ENCODE results near the gene CABP2. TPM values are rescaled to one million over a fixed set of nuclear protein-coding genes. Genes with fewer than 3 reads are reported as not detected.

The CABP2 gene
- total and polyA plus RNA-seq, 10 of the 15 experiments (the other 5 are each of a cell fraction or from before 2014, with no cell fraction given): not detected

GRCh38 chr11:67520856-67521824 lies 2.1 kb downstream of the CABP2 start (continued):
- TF ChIP-seq TCF3 (IDR thresholded peaks at IDR 0.05; ENCODE audit: borderline replicate concordance, insufficient read depth, low read depth, low read length) (no peak), SMAD1 (IDR thresholded peaks at IDR 0.05; ENCODE audit: low read depth, partially characterized antibody) (no peak), SREBF1 (IDR thresholded peaks at IDR 0.05; ENCODE audit: low read length) (no peak), TARDBP (IDR thresholded peaks at IDR 0.05; ENCODE audit: borderline replicate concordance) (no peak), CHD4 (IDR thresholded peaks at IDR 0.05) (no peak), ZNF207 (IDR thresholded peaks at IDR 0.05; ENCODE audit: borderline replicate concordance) (no peak), EZH2 (IDR thresholded peaks at IDR 0.05; ENCODE audit: borderline replicate concordance, control insufficient read depth, low read depth, low read length) (no peak)
- TF ChIP-seq, protein P1, sequence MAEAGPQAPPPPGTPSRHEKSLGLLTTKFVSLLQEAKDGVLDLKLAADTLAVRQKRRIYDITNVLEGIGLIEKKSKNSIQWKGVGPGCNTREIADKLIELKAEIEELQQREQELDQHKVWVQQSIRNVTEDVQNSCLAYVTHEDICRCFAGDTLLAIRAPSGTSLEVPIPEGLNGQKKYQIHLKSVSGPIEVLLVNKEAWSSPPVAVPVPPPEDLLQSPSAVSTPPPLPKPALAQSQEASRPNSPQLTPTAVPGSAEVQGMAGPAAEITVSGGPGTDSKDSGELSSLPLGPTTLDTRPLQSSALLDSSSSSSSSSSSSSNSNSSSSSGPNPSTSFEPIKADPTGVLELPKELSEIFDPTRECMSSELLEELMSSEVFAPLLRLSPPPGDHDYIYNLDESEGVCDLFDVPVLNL (IDR thresholded peaks at IDR 0.05; ENCODE audit: low read depth, low read length): no peak

GRCh38 chr11:67519726-67520125 lies 3.5 kb downstream of the CABP2 start:
- ChIA-PET SMC1A (ENCODE audit: uncharacterized antibody, unreplicated experiment) (no interaction called here), CTCF (interaction anchor here (1.3 to 1.6 kb wide), 2 partner anchors 140 to 168 kb away, joined by 3 read pairs; no protein-coding TSS in a partner anchor), POLR2A (no interaction called here), RAD21 (ENCODE audit: unreplicated experiment) (no interaction called here)
- BruUV-seq (replicated peaks): no TSS peak
- Histone ChIP-seq H4K20me1 (ENCODE audit: control insufficient read depth, insufficient read depth) (no peaks in the 10 kb centered on the region), H3K27me3 (replicated peaks in 1 of 2; ENCODE audit: control insufficient read depth in 2 of 2, insufficient read depth in 2 of 2, low read length in 1 of 2) (no peaks in the 10 kb centered on the region; a peak in 1 of 4 replicates), H3K9me3 (replicated peaks; ENCODE audit: control insufficient read depth, insufficient read depth, low read length) (no peaks in the 10 kb centered on the region), H3K4me1 (ENCODE audit: control insufficient read depth, insufficient read depth, low read length) (no peaks in the 10 kb centered on the region), H3K4me2 (ENCODE audit: control insufficient read depth, insufficient read depth) (no peak overlapping the region), H3K27ac (ENCODE audit: control insufficient read depth, insufficient read depth) (no peak overlapping the region), H3K9ac (ENCODE audit: control insufficient read depth, insufficient read depth, low read length) (no peak overlapping the region), H3K4me3 (no peak overlapping the region), H3K79me2 (ENCODE audit: control insufficient read depth, insufficient read depth, low read length) (no peaks in the 10 kb centered on the region), H3K36me3 (ENCODE audit: control insufficient read depth in 2 of 2, insufficient read depth in 2 of 2, low read length in 1 of 2) (no peaks in the 10 kb centered on the region), H2AFZ (ENCODE audit: control insufficient read depth, low read depth, low read length) (no peak overlapping the region)
- intact Hi-C loops (cut with micrococcal nuclease; ENCODE audit: unreplicated experiment) (no loop called here), in situ Hi-C loops (cut with MboI) (no loop called here)
- 83% methylated on average over 28 of the region's 32 CpGs for WGBS (ENCODE audit: insufficient coverage, insufficient replicate concordance, low lambda C conversion rate, missing lambda C conversion rate)
- no peak for TF ChIP-seq SIX5 (IDR thresholded peaks at IDR 0.05; ENCODE audit: low read depth, low read length, severe bottlenecking)
- TF ChIP-seq MTA3 (IDR thresholded peaks at IDR 0.05; ENCODE audit: borderline replicate concordance, low read length): no peak
- no peak for TF ChIP-seq SREBF1 (IDR thresholded peaks at IDR 0.05; ENCODE audit: low read length)
- TF ChIP-seq SMAD1 (IDR thresholded peaks at IDR 0.05; ENCODE audit: low read depth, partially characterized antibody): no peak
- no peak for TF ChIP-seq FOXK2 (IDR thresholded peaks at IDR 0.05)
- TF ChIP-seq CHD1 (IDR thresholded peaks at IDR 0.05; ENCODE audit: low read depth, low read length): no peak
- no peak for TF ChIP-seq RB1 (IDR thresholded peaks at IDR 0.05; ENCODE audit: borderline replicate concordance)
- TF ChIP-seq ZNF207 (IDR thresholded peaks at IDR 0.05; ENCODE audit: borderline replicate concordance): no peak
- TF ChIP-seq KAT2A (conservative IDR thresholded peaks at IDR 0.05; ENCODE audit: control insufficient read depth, low read depth, low read length): no peak
- TF ChIP-seq POU2F2 (IDR thresholded peaks at IDR 0.05; ENCODE audit: borderline replicate concordance, low read depth, low read length): no peak
- TF ChIP-seq RFX5 (IDR thresholded peaks at IDR 0.05; ENCODE audit: low read depth, low read length): no peak
- no peak for DNase-seq (ENCODE audit: low read depth, low spot score)
- no peak for FAIRE-seq
- no peak for ATAC-seq
